WTC11 (cell line): ENCODE measurements around the gene UBA3.

Experiments used
- ESRRA ChIP-seq: sonication (generic); formaldehyde crosslinking; IDR thresholded peaks from 2 replicates; pipeline ENCODE4 v1.8.1; 2022; ENCODE audit warnings: mild to moderate bottlenecking, missing genetic modification reagents, borderline replicate concordance
- NR3C1 ChIP-seq: sonication (generic); formaldehyde crosslinking; conservative IDR thresholded peaks from 2 replicates; pipeline ENCODE4 v1.8.1; 2023; ENCODE audit warnings: low read depth, mild to moderate bottlenecking, missing genetic modification reagents
- SMAD4 ChIP-seq: sonication (generic); formaldehyde crosslinking; IDR thresholded peaks from 2 replicates; pipeline ENCODE4 v1.8.0; 2022; ENCODE audit warnings: mild to moderate bottlenecking, missing genetic modification reagents
- SP1 ChIP-seq: sonication (generic); formaldehyde crosslinking; conservative IDR thresholded peaks from 2 replicates; pipeline ENCODE4 v1.8.1; 2022; ENCODE audit warnings: missing genetic modification reagents
- ZNF121 ChIP-seq: sonication (generic); formaldehyde crosslinking; IDR thresholded peaks from 2 replicates; pipeline ENCODE4 v1.8.0; 2023; ENCODE audit warnings: missing genetic modification reagents
- TF ChIP-seq, protein P1 (sequence below): sonication (generic); formaldehyde crosslinking; IDR thresholded peaks from 2 replicates; pipeline ENCODE4 v1.8.0; 2022; ENCODE audit warnings: mild to moderate bottlenecking, missing genetic modification reagents
- TF ChIP-seq, protein P2 (sequence below): sonication (generic); formaldehyde crosslinking; IDR thresholded peaks from 2 replicates; pipeline ENCODE4 v1.8.1; 2023; ENCODE audit warnings: mild to moderate bottlenecking, moderate library complexity, missing genetic modification reagents
- TF ChIP-seq, protein P3 (sequence below): sonication (generic); formaldehyde crosslinking; conservative IDR thresholded peaks from 2 replicates; pipeline ENCODE4 v1.8.1; 2022; ENCODE audit warnings: mild to moderate bottlenecking, missing genetic modification reagents
- TF ChIP-seq, protein P4 (sequence below): sonication (generic); formaldehyde crosslinking; IDR thresholded peaks from 2 replicates; pipeline ENCODE4 v1.8.1; 2022; ENCODE audit warnings: low read depth, mild to moderate bottlenecking, moderate library complexity, missing genetic modification reagents, borderline replicate concordance
- TF ChIP-seq, protein P5 (sequence below): sonication (generic); formaldehyde crosslinking; IDR thresholded peaks from 2 replicates; pipeline ENCODE4 v1.8.1; 2023; ENCODE audit warnings: mild to moderate bottlenecking, missing genetic modification reagents, moderate library complexity
- TF ChIP-seq, protein P6 (sequence below): fragments of 200-600 bp; IDR thresholded peaks from 2 replicates; pipeline ENCODE4 v1.8.0; 2022; ENCODE audit warnings: antibody characterized with exemption
- TF ChIP-seq, protein P7 (sequence below): sonication (generic); formaldehyde crosslinking; IDR thresholded peaks from 2 replicates; pipeline ENCODE4 v1.8.0; 2023; ENCODE audit warnings: mild to moderate bottlenecking, missing genetic modification reagents

DNA sequence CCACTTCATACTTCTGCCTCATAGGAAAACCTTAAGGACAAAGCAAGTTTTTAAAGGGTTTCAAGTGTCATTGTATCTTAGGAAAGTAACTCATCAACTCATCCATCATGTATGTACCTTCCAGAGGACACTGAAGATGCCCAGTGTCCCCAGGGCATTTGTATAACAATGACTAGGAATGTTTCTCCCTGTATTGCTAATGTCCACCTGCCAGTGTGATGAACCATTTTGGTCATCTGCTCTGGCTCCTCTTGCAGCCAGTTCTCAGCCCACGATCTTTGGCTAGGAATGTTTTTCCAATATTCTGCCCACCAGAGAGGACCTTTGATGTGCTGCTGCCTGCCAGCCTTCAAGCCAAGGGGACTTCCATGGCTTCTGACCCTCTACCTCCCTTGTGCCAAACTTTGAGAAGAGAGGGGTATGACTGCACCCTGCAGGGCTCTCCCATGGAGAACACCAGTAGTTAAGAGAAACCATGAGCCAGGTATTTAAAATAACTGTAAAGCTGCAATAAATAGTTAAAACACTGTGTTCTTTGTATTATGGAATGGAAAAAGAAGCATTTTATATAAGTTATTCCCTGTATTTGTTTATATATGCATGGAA is 30.9 kb upstream of the UBA3 start:
- TF ChIP-seq, protein P1, sequence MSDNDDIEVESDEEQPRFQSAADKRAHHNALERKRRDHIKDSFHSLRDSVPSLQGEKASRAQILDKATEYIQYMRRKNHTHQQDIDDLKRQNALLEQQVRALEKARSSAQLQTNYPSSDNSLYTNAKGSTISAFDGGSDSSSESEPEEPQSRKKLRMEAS (CRISPR knock-in tag) = no peak
- TF ChIP-seq, protein P2, sequence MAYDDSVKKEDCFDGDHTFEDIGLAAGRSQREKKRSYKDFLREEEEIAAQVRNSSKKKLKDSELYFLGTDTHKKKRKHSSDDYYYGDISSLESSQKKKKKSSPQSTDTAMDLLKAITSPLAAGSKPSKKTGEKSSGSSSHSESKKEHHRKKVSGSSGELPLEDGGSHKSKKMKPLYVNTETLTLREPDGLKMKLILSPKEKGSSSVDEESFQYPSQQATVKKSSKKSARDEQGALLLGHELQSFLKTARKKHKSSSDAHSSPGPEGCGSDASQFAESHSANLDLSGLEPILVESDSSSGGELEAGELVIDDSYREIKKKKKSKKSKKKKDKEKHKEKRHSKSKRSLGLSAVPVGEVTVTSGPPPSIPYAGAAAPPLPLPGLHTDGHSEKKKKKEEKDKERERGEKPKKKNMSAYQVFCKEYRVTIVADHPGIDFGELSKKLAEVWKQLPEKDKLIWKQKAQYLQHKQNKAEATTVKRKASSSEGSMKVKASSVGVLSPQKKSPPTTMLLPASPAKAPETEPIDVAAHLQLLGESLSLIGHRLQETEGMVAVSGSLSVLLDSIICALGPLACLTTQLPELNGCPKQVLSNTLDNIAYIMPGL (CRISPR knock-in tag) = no peak
- TF ChIP-seq SMAD4 (CRISPR knock-in tag) (no peak), ZNF121 (CRISPR knock-in tag) (no peak), SP1 (CRISPR knock-in tag) (no peak), NR3C1 (no peak), ESRRA (CRISPR knock-in tag) (no peak)
- TF ChIP-seq, protein P3, sequence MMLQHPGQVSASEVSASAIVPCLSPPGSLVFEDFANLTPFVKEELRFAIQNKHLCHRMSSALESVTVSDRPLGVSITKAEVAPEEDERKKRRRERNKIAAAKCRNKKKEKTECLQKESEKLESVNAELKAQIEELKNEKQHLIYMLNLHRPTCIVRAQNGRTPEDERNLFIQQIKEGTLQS (CRISPR knock-in tag) = no peak
- TF ChIP-seq, protein P4, sequence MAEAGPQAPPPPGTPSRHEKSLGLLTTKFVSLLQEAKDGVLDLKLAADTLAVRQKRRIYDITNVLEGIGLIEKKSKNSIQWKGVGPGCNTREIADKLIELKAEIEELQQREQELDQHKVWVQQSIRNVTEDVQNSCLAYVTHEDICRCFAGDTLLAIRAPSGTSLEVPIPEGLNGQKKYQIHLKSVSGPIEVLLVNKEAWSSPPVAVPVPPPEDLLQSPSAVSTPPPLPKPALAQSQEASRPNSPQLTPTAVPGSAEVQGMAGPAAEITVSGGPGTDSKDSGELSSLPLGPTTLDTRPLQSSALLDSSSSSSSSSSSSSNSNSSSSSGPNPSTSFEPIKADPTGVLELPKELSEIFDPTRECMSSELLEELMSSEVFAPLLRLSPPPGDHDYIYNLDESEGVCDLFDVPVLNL (CRISPR knock-in tag) = no peak
- TF ChIP-seq, protein P5, sequence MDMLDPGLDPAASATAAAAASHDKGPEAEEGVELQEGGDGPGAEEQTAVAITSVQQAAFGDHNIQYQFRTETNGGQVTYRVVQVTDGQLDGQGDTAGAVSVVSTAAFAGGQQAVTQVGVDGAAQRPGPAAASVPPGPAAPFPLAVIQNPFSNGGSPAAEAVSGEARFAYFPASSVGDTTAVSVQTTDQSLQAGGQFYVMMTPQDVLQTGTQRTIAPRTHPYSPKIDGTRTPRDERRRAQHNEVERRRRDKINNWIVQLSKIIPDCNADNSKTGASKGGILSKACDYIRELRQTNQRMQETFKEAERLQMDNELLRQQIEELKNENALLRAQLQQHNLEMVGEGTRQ (CRISPR knock-in tag) = no peak
- TF ChIP-seq, protein P6, sequence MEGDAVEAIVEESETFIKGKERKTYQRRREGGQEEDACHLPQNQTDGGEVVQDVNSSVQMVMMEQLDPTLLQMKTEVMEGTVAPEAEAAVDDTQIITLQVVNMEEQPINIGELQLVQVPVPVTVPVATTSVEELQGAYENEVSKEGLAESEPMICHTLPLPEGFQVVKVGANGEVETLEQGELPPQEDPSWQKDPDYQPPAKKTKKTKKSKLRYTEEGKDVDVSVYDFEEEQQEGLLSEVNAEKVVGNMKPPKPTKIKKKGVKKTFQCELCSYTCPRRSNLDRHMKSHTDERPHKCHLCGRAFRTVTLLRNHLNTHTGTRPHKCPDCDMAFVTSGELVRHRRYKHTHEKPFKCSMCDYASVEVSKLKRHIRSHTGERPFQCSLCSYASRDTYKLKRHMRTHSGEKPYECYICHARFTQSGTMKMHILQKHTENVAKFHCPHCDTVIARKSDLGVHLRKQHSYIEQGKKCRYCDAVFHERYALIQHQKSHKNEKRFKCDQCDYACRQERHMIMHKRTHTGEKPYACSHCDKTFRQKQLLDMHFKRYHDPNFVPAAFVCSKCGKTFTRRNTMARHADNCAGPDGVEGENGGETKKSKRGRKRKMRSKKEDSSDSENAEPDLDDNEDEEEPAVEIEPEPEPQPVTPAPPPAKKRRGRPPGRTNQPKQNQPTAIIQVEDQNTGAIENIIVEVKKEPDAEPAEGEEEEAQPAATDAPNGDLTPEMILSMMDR = no peak
- TF ChIP-seq, protein P7, sequence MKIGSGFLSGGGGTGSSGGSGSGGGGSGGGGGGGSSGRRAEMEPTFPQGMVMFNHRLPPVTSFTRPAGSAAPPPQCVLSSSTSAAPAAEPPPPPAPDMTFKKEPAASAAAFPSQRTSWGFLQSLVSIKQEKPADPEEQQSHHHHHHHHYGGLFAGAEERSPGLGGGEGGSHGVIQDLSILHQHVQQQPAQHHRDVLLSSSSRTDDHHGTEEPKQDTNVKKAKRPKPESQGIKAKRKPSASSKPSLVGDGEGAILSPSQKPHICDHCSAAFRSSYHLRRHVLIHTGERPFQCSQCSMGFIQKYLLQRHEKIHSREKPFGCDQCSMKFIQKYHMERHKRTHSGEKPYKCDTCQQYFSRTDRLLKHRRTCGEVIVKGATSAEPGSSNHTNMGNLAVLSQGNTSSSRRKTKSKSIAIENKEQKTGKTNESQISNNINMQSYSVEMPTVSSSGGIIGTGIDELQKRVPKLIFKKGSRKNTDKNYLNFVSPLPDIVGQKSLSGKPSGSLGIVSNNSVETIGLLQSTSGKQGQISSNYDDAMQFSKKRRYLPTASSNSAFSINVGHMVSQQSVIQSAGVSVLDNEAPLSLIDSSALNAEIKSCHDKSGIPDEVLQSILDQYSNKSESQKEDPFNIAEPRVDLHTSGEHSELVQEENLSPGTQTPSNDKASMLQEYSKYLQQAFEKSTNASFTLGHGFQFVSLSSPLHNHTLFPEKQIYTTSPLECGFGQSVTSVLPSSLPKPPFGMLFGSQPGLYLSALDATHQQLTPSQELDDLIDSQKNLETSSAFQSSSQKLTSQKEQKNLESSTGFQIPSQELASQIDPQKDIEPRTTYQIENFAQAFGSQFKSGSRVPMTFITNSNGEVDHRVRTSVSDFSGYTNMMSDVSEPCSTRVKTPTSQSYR (CRISPR knock-in tag) = no peak
